Measurements from ENCODE around the gene EHD4.

EHD4 gene

GRCh38 chr15:41933771-41934170 is 38.6 kb downstream of the EHD4 start:
- FAIRE-seq, result no peak

DNA sequence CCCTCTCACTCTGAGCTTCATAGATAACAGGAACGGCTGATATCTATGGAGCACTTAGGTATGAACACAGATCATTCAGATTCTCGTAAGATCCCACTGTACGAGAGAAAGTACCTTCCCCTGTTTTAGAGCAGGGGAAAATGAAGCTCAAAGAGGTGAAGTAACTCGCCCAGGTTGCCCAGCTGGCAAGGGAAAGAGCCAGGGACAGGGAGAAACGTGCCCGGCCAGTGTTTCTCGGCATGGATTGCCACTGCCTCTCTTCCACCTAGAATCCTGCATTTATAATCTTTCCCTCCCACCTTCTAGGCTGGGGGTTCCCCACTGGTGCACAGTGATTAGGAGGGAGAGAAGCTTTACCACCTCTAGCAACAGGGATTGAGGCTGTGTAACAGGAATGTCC is 39.0 kb downstream of the EHD4 start:
- no peak for FAIRE-seq

GRCh38 chr15:41932511-41933289 is 39.7 kb downstream of the EHD4 start:
- no peak for FAIRE-seq

GRCh38 chr15:41932101-41932500 is 40.3 kb downstream of the EHD4 start:
- FAIRE-seq, result no peak

DNA sequence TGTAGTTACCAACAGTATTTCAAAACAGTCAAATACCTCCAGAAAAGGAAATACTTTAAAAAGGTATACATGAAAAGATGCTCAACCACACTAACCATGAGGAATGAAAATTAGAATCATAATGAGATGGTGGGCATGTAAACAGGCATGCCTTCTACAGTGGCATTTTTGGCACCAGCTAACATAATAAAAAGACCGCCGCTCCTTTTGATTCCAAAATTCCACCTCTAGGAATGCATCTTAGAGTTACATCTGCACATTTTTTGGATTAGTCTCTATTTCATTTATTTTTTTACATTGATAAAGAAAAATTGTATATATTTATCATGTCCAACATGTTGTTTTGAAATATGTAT is 41.5 kb downstream of the EHD4 start:
- FAIRE-seq, result no peak

- FAIRE-seq, result no peak
These were observed 42.0 kb downstream of the EHD4 start for GRCh38 chr15:41930221-41930866.

GRCh38 chr15:41928637-41929620 is 43.4 kb downstream of the EHD4 start:
- no peak for FAIRE-seq

DNA sequence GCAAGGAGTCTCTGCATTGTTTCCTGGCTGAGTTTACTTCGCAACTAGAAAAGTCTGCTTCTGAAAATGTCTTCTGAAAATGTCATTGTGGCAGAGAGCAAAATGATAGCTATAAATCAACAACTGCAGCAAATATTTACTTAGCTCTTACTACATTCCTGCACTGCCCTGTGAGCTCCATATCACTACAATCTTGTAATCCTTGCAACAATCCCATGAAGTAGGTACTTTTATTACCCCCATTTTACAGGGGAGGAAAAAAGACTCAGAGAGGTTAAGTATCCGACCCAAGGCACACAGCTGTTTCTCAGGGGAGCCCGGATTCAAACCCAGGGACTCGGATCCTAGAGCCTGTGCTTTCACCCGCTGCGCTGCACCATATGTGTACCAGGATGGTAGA is 44.3 kb downstream of the EHD4 start:
- FAIRE-seq, result no peak

- FAIRE-seq, result no peak
These were observed 44.8 kb downstream of the EHD4 start for GRCh38 chr15:41927536-41927935.

- FAIRE-seq, result no peak
These were observed 45.9 kb downstream of the EHD4 start for GRCh38 chr15:41926185-41927056.

GRCh38 chr15:41925086-41925608 is 47.2 kb downstream of the EHD4 start:
- FAIRE-seq, result no peak

- no peak for FAIRE-seq
These were observed 48.9 kb downstream of the EHD4 start for GRCh38 chr15:41923401-41923997.

DNA sequence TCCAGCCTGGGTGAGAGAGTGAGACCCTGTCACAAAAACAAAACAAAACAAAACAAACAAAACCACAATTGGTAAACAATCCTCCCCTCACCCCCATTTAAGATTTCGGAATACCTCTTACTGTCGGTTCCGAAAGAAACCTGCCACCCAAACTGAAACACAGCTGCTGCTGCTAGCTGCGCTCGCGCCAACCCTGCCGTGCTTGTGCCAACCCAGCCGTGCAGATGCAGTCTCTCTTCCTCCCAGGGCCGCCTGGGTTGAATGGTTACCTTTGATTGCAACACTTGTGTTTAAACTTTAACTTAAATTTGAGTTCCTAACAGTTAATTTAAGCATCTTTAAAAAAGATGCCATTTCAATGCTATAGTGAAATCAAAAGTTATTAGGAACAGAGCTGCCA is 50.0 kb downstream of the EHD4 start:
- FAIRE-seq, result no peak

GRCh38 chr15:41921639-41922038 is 50.7 kb downstream of the EHD4 start:
- no peak for FAIRE-seq

DNA sequence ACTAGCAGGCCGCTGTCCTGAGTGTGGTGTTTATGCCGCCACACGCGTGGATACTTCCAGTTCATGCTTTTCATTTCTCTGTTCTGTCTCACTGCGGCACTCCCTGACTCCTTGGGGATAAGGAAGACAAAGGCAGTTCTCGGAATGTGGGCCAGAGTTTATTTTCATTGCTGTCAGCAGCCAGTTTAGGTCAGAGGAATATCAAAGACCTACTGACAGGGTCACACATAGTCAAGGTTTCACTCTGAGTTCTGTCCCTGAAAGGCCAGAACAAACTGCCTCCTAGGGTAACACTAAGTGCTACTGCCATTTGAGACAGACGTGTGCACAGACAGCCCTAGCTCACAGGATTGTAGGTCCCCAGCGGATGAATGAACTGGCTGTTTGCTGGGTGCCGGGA is 51.2 kb downstream of the EHD4 start:
- FAIRE-seq, result no peak

DNA sequence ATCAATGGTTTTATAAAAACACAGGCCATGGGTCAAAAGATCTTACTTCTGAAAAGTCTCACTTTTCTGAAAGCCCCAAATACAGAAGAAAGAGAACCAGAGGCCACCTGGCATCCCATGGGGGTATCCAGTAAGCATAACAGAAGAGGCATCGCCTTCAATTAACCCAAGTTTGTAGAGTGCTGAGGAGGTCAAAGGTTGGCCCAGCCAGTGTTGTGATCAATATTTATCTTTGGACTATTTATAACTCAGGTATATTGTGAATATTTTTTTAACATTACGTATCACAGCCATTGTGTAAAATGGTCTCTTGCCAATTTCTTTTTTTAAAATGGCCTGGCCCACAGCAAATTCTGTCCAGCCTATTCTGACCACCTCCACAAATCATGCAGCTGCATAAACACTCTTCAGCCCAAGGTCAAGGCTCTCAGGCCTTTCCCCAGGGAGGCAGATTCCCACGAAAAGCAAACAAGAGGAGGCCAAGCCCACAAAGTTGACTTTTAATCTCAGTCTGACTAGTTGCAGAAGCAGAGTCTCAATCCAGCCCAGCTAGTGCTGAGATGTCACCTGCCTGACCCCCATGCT is 52.3 kb downstream of the EHD4 start:
- FAIRE-seq, result no peak

GRCh38 chr15:41919201-41919820 is 53.0 kb downstream of the EHD4 start:
- no peak for FAIRE-seq

DNA sequence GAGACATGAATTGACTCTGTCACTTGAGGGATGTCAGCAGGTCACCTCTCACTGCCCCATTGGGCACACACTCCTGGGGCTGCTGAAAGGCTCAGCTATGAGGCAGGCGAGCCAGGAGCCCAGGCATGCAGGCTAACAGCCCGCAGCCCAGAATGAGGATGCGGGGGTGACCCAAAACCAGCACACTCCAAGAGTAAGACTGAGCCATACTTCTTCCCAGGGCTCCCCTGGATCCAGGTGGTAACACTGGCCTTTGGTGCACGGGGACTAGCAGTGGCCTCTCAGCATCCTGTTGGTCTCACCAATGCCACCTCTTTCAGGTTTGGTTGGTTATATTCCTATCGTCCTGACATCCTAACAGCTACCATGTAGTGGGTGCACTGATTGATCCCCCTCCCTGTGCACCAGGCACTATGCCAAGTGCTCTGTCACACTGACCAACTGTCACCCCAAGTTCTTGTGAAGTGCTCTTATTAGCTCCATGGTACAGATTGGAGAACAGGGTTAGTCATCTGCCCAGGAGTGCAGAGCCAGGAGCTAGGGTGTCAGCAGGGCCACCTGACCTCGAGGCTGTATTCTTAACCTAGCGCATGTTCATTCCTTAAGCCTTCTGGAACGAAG is 53.7 kb downstream of the EHD4 start:
- FAIRE-seq, result no peak

- FAIRE-seq, result no peak
These were observed 54.5 kb downstream of the EHD4 start for GRCh38 chr15:41917767-41918430.
